T-helper 2 cell treated with Interferon-gamma antibody and Interleukin-4, amounts not matched to agents 5 μg/mL and 100 μg/mL, for 36 hours (primary cell): Measurements from ENCODE around the gene USP36.
"Not testable (repeated sequence)": the region's sequence is repeated elsewhere in the genome, so short reads cannot be mapped to it uniquely, and the experiment has no call there.

Source experiments
- DNase-seq: peaks from one replicate; pipeline ENCODE4 v3.0.0; 2021; ENCODE audit warnings: low spot score
- H3K27ac Mint-ChIP-seq: one replicate; pipeline ENCODE4 v1.8.0; 2021; ENCODE audit warnings: mild to moderate bottlenecking, mixed read lengths
- H3K27me3 Mint-ChIP-seq: one replicate; pipeline ENCODE4 v1.8.0; 2021; ENCODE audit warnings: low read depth, mixed read lengths
- H3K36me3 Mint-ChIP-seq: one replicate; pipeline ENCODE4 v1.8.0; 2021; ENCODE audit warnings: low read depth, mixed read lengths
- H3K4me1 Mint-ChIP-seq: one replicate; pipeline ENCODE4 v1.8.0; 2021; ENCODE audit warnings: low read depth, mixed read lengths
- H3K4me3 Mint-ChIP-seq: one replicate; pipeline ENCODE4 v1.8.0; 2022; ENCODE audit warnings: mild to moderate bottlenecking, moderate library complexity, mixed read lengths
- H3K9me3 Mint-ChIP-seq: one replicate; pipeline ENCODE4 v1.8.0; 2021; ENCODE audit warnings: mixed read lengths

USP36 gene

GRCh38 chr17:78763561-78763960 lies 77.1 kb downstream of the USP36 start:
- DNase-seq: no peak
- Mint-ChIP-seq H3K27me3 (no peaks in the 10 kb centered on the region), H3K9me3 (no peaks in the 10 kb centered on the region), H3K27ac (no peak overlapping the region), H3K4me3 (no peak overlapping the region), H3K4me1 (peaks cover 51% of the 10 kb centered on the region), H3K36me3 (peaks cover 25% of the 10 kb centered on the region)

GRCh38 chr17:78761789-78762406 lies 78.7 kb downstream of the USP36 start:
- Mint-ChIP-seq H3K4me1 (peaks cover 63% of the 10 kb centered on the region), H3K27me3 (no peaks in the 10 kb centered on the region), H3K9me3 (no peaks in the 10 kb centered on the region), H3K27ac (peak overlapping the region; percentile 49), H3K4me3 (peak overlapping the region; percentile 22), H3K36me3 (peaks cover 27% of the 10 kb centered on the region)
- DNase-seq: no peak

GRCh38 chr17:78759969-78760352 lies 80.7 kb downstream of the USP36 start:
- no peak for DNase-seq
- Mint-ChIP-seq H3K4me3 (peak overlapping the region; percentile 79), H3K27me3 (no peaks in the 10 kb centered on the region), H3K4me1 (peaks cover 71% of the 10 kb centered on the region), H3K27ac (peak overlapping the region; percentile 91), H3K9me3 (no peaks in the 10 kb centered on the region), H3K36me3 (peaks cover 35% of the 10 kb centered on the region)

- Mint-ChIP-seq H3K4me1 (peaks cover 67% of the 10 kb centered on the region), H3K27ac (peak overlapping the region; percentile 91), H3K36me3 (peaks cover 31% of the 10 kb centered on the region), H3K27me3 (no peaks in the 10 kb centered on the region), H3K4me3 (peak overlapping the region; percentile 79), H3K9me3 (no peaks in the 10 kb centered on the region)
- DNase-seq: peak; percentile 60
Measured at GRCh38 chr17:78759203-78759968, 81.2 kb downstream of the USP36 start.

- Mint-ChIP-seq H3K36me3 (peaks cover 23% of the 10 kb centered on the region), H3K4me3 (peak overlapping the region; percentile 66), H3K27me3 (no peaks in the 10 kb centered on the region), H3K27ac (peak overlapping the region; percentile 81), H3K9me3 (no peaks in the 10 kb centered on the region), H3K4me1 (peaks cover 67% of the 10 kb centered on the region)
- no peak for DNase-seq
Measured at GRCh38 chr17:78753316-78754250, 87.0 kb downstream of the USP36 start.

GRCh38 chr17:78751447-78752161 lies 89.0 kb downstream of the USP36 start:
- no peaks in the 10 kb centered on the region for H3K9me3 Mint-ChIP-seq
- no peak for DNase-seq
- no peaks in the 10 kb centered on the region for H3K27me3 Mint-ChIP-seq
- H3K27ac Mint-ChIP-seq: peak overlapping the region; percentile 80
- H3K4me1 Mint-ChIP-seq: peaks cover 69% of the 10 kb centered on the region
- peak overlapping the region; percentile 54 for H3K4me3 Mint-ChIP-seq
- H3K36me3 Mint-ChIP-seq: peaks cover 22% of the 10 kb centered on the region

- Mint-ChIP-seq H3K36me3 (peaks cover 19% of the 10 kb centered on the region), H3K4me3 (peak overlapping the region; percentile 27), H3K27ac (peak overlapping the region; percentile 80), H3K4me1 (peaks cover 72% of the 10 kb centered on the region)
- H3K9me3 Mint-ChIP-seq, DNase-seq, H3K27me3 Mint-ChIP-seq: not testable (repeated sequence)
Measured at GRCh38 chr17:78751000-78751399, 89.6 kb downstream of the USP36 start.

- peak overlapping the region; percentile 90 for H3K27ac Mint-ChIP-seq
- no peaks in the 10 kb centered on the region for H3K27me3 Mint-ChIP-seq
- peak; percentile 78 for DNase-seq
- H3K9me3 Mint-ChIP-seq: no peaks in the 10 kb centered on the region
- H3K36me3 Mint-ChIP-seq: peaks cover 25% of the 10 kb centered on the region
- peak overlapping the region; percentile 80 for H3K4me3 Mint-ChIP-seq
- H3K4me1 Mint-ChIP-seq: peaks cover 80% of the 10 kb centered on the region
Measured at GRCh38 chr17:78748730-78749317, 91.8 kb downstream of the USP36 start.

GRCh38 chr17:78748048-78748729 lies 92.4 kb downstream of the USP36 start:
- peak overlapping the region; percentile 80 for H3K4me3 Mint-ChIP-seq
- no peaks in the 10 kb centered on the region for H3K9me3 Mint-ChIP-seq
- DNase-seq: peak; percentile 72
- peaks cover 83% of the 10 kb centered on the region for H3K4me1 Mint-ChIP-seq
- peaks cover 29% of the 10 kb centered on the region for H3K36me3 Mint-ChIP-seq
- H3K27me3 Mint-ChIP-seq: no peaks in the 10 kb centered on the region
- peak overlapping the region; percentile 90 for H3K27ac Mint-ChIP-seq

- Mint-ChIP-seq H3K4me3 (peak overlapping the region; percentile 80), H3K9me3 (no peaks in the 10 kb centered on the region), H3K36me3 (peaks cover 31% of the 10 kb centered on the region), H3K4me1 (peaks cover 81% of the 10 kb centered on the region), H3K27me3 (no peaks in the 10 kb centered on the region), H3K27ac (peak overlapping the region; percentile 90)
- DNase-seq: no peak
Measured at GRCh38 chr17:78747488-78747887, 93.1 kb downstream of the USP36 start.

GRCh38 chr17:78746949-78747269 lies 93.7 kb downstream of the USP36 start:
- H3K36me3 Mint-ChIP-seq: peaks cover 35% of the 10 kb centered on the region
- no peaks in the 10 kb centered on the region for H3K9me3 Mint-ChIP-seq
- DNase-seq: no peak
- peaks cover 81% of the 10 kb centered on the region for H3K4me1 Mint-ChIP-seq
- H3K27me3 Mint-ChIP-seq: no peaks in the 10 kb centered on the region
- peak overlapping the region; percentile 80 for H3K4me3 Mint-ChIP-seq
- peak overlapping the region; percentile 90 for H3K27ac Mint-ChIP-seq

- Mint-ChIP-seq H3K27ac (peak overlapping the region; percentile 60), H3K36me3 (peaks cover 36% of the 10 kb centered on the region), H3K9me3 (no peaks in the 10 kb centered on the region), H3K4me3 (peak overlapping the region; percentile 19), H3K27me3 (no peaks in the 10 kb centered on the region), H3K4me1 (peaks cover 80% of the 10 kb centered on the region)
- no peak for DNase-seq
Measured at GRCh38 chr17:78746263-78746948, 94.2 kb downstream of the USP36 start.
